Embryonic facial prominence (tissue), 1 donor: ENCODE data around the gene CREBBP.

Source experiments
- DNase-seq: peaks from one replicate; pipeline ENCODE4 v3.0.0-alpha.2; 2016; ENCODE audit errors: extremely low spot score

Gene CREBBP

DNA sequence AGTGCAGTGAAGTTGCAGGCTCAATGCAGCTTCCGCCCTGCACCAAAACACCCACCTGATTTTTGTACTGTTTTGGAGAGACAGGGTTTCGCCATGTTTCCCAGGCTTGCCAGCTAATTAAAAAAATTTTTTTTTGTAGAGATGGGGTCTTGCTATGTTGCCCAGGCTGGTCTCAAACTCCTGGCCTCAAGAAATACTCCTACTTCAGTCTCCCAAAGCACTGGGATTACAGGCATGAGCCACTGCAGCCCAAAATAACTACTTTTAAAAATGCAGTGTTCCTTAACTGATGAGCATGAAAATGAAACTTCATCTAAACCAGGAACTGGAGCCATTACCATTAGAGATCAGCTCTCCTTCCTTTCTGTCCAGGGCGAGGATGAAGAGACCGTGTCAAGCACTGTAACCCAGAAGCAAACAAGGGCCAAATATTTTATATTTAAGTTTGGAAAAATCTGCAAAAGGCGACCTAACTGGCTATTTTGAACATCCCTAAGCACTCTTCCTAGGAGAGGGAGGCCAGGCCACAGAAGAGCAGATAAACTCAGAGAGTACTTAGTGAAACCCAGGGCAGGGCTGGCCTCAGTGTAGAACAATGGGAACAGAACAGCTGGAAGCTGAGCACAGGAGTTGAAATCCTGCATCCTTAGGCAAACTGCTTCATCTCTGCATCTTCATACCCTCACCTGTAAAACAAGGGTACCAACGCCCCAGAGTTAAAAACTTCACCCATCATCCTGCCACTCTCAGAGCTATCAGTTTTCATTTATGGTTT, 24.0 kb downstream of the CREBBP start:
- DNase-seq = no peak

DNA sequence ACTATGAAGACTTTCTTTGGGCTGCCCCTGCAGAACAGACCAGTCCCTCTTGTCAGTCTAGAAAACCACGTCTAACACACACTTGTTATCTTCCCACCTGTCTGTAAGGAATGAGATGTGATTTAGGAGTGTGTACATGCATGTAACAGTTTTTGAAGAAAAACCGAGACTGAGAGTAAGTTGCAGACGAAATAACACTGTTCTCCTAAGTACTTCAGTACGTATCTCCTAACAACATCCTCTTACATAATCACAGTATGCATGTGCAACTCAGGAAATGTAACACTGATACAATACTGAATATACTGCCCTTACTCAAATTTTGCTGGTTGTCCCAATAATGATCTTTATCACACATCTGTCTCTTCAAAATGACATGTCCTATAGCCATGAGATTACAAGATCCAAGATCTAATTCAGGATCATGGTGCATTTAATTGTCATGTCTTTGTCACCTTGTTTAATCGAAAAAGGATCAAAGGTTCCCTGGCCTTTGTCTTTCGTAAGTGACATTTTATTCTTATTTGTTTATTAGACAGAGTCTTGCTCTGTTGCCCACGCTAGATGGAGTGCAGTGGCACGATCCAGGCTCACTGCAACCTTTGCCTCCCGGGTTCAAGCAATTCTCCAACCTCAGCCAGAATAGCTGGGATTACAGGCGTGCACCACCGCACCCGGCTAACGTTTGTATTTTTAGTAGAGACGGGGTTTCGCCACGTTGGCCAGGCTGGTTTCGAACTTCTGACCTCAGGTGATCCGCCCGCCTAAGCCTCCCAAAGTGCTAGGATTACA, 25.6 kb downstream of the CREBBP start:
- DNase-seq = no peak

DNA sequence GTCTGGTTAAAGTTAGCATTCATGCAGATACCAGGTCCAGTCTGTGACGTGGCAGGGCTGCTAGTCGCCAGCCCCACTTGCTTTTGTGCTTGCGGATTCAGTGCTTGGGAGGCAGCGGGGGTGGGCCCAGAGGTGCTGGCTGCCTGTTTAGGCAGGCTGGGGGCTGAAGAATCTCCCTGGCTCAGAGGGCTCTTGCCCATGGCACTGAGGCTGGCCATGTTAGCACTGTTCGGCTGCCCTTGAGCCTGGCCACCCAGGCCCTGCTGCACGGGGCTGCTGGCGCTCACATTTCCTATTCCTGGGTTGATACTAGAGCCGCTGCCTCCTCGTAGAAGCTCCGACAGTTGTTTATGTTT, 30.0 kb downstream of the CREBBP start:
- DNase-seq = no peak

DNA sequence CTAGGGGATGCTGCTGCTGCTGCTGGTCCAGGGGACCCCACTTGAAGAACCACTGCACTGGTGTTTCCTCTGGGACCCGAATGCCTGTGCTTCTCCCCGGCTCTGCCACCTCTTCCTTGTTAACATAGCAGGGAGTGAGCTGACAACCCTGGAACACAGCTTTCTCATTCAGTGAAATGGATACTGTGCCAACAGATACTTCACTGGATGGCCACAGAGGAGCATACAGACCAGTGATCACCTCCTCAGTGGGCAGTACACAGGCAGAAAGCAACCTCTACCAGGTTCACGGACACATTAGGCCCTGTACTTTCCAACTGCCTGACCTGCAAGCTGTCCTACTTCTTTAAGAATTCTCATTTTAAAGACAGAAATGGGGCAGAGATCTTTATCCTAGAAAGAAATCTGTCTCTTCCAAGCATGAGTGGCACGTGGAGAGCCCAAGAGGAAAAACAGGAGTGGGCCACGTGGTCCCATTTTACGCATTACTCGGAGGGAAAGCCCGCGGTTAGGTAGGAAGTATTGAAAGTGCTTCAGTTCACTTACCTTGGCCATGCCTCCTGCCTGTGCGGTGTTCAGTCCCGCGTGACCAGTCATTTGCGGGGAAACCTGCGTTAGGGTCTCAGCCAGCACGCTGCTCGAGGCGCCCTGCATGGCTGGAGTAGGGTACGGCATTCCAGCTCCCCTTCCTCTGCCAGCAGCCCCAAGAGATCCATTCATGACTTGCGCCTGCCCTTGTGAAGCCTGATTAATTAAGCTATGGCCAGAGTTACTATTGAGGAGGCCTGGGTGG, 30.6 kb downstream of the CREBBP start:
- DNase-seq = no peak

DNA sequence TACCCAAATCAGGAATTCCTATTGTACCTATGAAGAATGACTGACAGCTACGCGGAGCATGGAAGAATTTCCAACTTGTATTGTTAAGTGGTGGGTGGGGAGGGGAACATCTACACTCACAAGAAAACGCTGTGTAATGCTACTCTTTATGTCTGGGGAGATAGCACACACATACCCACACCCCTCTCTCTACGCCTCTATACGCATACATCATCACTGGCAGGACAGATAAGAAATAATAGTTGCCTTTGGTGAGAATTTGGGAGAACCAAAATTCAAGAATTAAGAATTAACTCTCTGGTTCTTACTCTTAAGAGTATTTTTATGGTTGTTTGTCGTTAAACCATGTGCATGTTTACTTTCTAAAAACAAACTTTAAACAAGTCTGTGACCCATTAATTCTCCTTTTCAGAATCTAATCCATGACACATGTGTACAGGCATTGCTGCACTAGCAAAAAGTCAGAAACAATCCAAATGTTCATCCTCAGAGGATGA, 33.9 kb downstream of the CREBBP start:
- no peak for DNase-seq

DNA sequence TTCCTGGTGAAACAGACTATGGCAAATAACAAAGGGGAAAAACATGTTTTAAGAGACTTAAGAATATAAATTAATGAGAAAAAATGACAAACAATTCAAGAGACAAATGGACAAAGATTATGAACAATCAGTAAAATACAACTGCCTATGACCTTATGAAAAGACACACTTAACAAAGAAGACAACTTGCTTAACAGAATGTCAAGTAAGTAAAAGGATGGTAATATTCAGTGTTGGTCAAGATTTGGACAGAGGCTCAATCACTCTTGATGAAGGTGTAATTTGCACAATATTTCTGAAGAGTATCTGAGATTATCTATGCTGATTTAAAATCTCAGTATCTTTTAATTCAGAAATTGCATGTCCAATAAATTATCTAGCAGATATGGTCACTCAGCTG, 34.4 kb downstream of the CREBBP start:
- DNase-seq = no peak

DNA sequence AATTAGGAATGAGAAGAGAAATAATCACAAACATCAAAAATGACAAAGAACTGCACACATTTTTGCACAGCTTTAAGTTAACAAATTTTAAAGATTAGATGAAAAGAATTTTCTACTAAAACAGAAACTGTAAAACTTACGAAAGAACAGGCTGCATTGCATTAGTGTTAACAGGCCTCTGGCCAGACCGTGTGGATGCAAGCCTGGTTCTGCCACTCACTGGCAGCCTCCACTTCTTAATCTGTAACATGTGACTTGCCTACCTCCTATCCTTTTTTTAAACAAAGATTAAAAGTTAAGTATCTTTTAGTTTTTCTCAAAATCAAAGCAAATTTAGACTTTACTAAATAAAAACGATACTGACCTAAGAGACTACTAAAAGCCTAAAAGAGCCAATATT, 37.5 kb downstream of the CREBBP start:
- no peak for DNase-seq

DNA sequence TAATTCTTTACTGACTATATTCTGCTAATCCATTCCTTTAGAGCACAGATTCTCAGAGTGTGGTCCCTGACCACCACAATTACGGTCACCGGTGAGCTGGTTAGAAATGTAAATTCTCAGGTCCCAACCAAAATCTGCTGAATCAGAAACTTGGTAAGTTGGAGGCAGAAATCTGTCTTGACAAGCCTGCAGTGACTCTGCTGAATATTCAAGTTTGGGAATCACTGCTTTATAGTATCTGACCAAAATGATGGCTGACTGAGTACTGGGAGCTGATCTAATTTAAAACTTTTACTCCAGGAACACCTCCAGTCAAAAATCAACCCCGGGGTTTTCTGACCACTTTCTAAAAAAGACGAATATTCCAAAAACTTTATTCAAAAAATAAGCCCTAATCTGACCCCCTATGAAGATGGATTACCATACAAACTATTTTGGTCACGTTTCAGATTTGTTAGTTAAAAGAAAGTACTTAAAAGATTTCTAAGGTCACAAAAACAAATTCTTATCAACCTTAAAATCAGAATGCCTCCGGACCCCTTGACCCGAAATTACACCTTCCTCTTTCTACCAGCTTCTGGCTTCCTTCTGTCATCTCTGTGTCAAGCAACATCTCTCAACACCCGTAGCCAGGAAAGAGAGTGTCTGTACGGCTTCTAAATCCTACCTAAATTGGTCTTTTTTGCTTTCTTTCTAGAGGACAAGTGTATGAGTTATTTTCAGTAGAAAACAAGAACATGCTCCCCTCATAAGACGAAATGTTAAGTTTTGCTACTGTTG, 38.6 kb downstream of the CREBBP start:
- DNase-seq = no peak

DNA sequence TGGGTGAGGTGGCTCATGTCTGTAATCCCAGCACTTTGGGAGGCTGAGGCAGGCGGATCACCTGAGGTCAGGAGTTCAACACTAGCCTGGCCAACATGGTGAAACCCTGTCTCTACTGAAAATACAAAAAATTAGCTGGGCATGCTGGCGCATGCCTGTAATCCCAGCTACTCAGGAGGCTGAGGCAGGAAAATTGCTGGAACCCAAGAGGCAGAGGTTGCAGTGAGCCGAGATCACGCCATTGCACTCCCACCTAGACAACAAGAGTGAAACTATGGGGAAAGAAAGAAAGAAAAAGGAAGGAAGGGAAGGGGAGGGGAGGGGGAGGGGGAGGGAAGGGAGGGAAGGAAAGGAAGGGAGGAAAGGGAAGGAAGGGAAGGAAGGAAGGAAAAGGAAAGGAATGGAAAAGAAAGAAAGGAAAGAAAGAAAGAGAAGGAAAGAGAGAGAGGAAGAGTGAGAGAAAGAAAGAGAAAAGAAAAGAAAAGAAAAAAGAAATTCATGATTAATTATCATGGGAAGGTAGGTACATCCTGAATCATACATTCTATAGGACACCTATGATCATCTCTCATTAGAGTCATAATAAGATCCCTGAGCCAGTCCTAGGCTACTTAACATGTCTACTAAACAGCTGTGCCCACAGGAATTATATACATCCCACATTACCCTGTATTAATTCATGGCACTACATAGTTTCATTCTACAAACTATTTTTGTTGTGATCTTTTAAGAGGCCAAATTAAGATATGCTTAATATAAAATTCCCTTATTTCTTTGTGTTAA, 40.9 kb downstream of the CREBBP start:
- DNase-seq = no peak

DNA sequence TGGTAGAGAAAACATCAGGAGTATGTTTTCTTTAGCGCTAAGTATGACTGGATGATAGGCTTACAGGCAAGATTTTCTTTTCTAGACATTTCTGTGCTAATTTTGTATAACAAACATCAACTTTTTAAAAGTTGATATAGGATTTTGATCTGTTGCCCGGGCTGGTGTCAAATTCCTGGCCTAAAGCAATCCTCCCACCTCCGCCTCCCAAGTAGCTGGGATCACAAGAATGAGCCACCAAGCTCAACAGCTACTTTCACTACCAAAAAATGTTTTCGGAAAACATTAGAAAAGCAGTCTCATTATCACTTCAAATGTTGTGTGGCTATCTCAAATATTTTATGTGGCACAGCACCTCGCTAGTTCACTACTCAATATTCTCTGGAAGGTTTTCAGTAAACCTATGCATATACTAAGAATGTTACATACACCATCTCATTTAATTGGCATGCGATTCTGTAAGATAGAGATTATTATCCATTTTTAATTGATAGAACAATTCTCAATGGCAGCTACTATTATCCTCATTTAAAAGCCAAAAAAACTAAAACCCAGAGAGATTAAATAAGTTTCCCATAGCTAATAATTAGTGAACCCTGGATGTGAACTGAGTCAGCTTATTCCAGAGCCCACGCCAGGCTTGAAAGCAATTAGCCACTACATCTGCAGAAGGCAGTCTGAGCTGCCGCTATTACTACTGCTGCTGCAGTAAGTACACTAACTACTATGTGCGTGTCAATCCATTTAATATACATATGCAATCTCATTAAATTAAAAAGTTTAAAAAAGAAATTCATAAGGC, 41.7 kb downstream of the CREBBP start:
- no peak for DNase-seq

DNA sequence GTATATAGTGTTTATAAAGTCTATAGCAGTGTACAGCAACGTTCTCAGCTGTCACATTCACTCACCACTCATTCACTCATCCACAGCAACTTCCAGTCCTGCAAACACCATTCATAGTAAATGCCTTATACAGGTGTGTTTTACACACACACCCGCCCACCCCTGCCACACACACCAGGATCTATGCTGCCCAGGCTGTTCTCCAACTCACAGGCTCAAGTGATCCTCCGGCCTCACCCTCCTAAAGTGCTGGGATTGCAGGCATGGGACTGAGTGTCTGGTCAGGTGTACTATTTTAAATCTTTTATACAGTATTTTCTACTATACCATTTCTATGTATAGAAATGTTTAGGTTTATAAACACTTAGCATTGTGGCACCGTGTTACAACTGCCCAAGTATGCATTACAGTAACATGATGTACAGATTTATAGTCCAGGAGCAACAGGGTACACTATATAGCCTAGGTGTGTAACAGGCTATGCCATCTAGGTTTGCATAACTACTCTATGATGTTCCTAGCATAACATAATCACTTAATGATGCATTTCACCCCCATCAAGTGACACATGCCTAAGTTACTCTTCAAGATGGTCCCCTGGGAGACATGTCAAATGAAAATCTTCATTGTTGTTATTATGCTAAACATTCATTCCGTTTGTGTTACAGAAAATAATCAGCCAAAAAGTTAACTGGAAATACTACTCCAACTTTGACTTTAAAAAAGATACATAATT, 42.5 kb downstream of the CREBBP start:
- DNase-seq = no peak

DNA sequence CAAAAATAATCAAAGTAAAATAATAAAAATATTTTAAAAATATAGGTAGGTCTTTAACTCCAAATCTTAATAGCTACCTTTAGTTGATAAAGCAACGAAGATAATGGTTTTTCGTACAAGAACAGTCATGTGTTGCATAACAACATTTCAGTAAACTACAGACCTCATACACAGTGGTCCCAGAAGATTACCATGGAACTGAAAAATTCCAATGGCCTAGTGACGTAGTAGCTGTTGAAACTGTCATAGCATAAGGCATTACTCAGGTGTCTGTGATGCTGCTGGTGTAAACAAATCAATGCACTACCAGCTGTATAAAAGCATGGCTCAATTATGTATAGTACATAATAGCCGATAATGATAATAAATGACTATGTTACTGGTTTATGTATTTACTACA, 43.9 kb downstream of the CREBBP start:
- no peak for DNase-seq

DNA sequence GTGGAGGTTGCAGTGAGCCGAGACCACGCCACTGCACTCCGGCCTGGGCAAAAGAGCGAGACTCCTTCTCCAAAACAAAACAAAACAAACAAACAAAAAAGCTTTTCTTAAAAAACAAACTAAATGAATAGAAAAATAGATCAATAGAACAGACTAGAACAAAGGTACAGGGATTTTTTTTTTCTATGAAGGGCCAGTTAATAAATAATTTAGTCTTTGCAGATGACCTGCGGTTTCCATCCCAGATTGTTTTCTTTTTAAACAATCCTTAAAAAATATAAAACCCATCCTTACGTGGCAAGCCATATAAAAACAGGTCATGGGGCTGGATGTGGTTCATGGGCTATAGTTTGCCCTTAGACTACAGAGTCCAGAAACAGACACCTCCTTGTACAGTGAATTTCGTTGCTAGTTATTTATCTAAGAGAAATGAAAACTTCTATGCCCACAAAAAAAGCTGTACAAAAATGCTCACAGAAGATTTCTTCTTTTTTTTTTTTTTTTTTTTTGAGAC, 45.4 kb downstream of the CREBBP start:
- no peak for DNase-seq

DNA sequence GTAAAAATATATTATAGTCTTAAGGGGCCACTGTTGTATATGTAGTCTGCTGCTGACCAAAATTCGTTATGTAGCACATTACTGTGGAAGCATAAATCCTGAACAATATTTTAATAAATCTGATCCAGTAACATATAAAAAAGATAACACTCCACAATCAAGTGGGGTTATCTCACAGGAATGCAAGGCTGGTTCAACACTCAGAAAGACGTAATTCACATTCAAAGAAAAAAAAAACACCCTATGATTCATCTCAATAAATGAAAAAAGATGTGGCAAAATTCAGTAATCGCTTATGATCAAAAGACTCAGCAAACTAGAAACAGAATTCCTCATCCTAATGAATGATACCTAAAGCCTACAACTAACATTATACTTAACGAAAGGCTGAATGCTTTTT, 47.8 kb downstream of the CREBBP start:
- no peak for DNase-seq

DNA sequence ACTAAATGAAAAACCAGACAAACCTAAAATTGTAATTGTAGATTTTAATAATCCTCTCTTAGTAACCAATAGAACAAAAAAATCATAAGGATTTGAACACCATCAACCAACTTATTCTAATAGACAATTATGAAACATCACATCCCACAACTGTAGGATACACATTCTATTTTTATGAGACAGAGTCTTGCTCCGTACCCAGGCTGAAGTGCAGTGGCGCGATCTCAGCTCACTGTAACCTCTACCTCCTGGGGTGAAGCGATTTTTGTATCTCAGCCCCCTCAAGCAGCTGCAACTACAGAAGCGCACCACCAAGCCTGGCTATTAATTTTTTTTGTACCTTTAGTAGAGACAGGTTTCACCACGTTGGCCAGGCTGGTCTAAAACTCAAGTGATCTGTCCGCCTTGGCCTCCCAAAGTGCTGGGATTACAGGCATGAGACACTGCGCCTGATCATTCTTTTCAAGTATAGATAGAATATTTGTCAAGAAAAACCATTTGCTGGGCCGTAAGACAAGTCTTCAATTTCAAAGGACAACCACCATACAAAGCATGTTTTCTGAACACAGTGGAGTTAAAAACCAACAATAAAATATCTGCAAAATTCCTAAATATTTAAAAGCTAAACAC, 49.8 kb downstream of the CREBBP start:
- DNase-seq = no peak

DNA sequence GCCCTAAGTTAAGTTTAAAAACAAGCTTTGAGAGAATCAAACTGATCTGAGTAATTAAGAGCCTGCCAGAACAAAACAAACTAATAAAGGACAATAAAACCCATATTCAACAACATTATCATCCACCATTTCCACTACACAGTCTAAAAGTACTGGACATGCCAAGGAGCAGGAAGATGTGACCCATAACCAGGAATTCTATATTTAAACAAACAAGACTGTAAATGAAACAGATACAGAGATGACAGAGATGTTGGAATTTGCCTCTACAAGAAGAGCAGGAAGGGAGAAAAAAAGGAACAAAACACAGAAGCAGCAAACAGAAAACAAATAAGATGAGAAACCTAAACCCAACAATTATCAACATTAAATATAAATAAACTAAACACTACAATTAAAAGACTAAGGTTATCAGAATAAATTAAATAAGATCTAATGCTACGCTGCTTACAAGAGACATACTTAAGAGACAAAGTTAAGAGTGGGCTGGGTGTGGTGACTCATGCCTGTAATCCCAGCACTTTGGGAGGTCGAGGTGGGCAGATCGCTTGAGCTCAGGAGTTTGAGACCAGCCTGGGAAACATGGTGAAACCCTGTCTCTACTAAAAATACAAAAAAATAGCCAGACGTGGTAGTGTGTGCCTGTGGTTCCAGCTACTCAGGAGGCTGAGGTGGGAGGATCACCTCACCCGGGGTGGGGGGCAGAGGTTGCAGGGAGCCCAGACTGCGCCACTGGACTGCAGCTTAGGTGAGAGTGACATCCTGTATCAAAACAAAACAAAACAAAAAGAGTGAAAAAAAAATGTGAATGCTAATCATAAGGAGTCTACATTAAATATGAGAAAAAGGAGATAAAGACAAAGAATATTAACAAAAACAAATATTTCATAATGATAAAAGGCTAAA, 50.6 kb downstream of the CREBBP start:
- DNase-seq = no peak

DNA sequence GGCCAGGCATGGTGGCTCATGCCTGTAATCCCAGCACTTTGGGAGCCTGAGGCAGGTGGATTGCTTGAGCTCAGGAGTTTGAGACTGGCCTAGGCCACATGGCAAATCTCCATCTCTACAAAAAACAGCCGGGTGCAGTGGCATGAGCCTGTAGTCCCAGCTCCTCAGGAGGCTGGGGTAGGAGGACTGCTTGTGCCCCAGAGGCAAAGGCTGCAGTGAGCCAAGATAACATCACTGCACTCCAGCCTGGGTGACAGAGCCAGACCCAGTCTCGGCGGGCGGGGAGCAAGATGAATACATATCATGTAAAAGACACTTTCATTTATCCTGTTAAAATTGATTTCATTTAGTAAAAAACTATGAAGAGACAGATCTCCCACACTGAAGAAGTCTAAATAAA, 54.6 kb downstream of the CREBBP start:
- no peak for DNase-seq

DNA sequence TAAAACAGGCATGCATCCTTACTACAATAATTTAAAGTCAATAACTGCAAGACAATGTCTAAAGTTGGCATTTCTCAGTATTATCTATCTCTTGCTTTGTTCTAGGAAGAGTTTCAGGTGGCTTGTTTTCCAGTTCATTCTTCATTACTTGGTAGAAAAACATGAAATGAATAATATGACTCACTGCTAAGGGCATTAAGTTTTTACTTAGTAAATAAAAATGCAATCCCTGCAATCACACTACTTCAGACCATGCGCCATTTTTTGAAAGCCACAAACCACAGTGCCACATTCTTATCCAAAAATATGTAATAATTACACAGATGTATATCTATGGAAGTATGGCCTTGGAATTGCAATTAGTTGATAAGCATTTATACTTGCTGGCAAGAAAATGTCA, 55.4 kb downstream of the CREBBP start:
- DNase-seq = no peak
